ENCODE measurements around the gene THADA.

THADA gene

DNA sequence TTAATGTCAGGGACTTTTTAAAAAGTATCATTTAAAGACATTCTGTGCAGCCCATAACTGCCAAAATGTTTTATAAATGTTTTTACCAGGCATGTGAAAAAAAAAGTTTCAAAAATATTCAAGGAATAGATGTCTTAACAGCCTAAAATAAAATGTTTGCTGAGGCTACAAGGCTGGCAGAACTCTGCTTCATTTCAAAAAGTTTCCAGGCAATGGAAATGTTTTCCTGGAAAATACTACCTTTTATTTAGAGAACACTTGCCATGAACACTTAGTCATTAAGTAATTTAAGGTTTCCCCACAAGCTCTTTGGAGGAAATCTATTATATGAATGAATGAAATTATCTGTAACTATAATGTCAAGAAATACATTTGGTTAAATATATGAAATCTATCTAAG, 68.8 kb downstream of the THADA start:
- TF ChIP-seq, protein P1, sequence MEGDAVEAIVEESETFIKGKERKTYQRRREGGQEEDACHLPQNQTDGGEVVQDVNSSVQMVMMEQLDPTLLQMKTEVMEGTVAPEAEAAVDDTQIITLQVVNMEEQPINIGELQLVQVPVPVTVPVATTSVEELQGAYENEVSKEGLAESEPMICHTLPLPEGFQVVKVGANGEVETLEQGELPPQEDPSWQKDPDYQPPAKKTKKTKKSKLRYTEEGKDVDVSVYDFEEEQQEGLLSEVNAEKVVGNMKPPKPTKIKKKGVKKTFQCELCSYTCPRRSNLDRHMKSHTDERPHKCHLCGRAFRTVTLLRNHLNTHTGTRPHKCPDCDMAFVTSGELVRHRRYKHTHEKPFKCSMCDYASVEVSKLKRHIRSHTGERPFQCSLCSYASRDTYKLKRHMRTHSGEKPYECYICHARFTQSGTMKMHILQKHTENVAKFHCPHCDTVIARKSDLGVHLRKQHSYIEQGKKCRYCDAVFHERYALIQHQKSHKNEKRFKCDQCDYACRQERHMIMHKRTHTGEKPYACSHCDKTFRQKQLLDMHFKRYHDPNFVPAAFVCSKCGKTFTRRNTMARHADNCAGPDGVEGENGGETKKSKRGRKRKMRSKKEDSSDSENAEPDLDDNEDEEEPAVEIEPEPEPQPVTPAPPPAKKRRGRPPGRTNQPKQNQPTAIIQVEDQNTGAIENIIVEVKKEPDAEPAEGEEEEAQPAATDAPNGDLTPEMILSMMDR (conservative IDR thresholded peaks at IDR 0.05; ENCODE audit: control insufficient read depth, insufficient read depth, low read depth, low read length): no peak
- no peak overlapping the region for H3K4me3 ChIP-seq (ENCODE audit: control insufficient read depth, low read depth, low read length)
- DNase-seq (ENCODE audit: low read depth): no peak

GRCh38 chr2:43525506-43525905, 70.3 kb downstream of the THADA start:
- TF ChIP-seq, protein P1 (conservative IDR thresholded peaks at IDR 0.05; ENCODE audit: control insufficient read depth, insufficient read depth, low read depth, low read length): no peak
- no peak for DNase-seq (ENCODE audit: low read depth)
- no peak overlapping the region for H3K4me3 ChIP-seq (ENCODE audit: control insufficient read depth, low read depth, low read length)

DNA sequence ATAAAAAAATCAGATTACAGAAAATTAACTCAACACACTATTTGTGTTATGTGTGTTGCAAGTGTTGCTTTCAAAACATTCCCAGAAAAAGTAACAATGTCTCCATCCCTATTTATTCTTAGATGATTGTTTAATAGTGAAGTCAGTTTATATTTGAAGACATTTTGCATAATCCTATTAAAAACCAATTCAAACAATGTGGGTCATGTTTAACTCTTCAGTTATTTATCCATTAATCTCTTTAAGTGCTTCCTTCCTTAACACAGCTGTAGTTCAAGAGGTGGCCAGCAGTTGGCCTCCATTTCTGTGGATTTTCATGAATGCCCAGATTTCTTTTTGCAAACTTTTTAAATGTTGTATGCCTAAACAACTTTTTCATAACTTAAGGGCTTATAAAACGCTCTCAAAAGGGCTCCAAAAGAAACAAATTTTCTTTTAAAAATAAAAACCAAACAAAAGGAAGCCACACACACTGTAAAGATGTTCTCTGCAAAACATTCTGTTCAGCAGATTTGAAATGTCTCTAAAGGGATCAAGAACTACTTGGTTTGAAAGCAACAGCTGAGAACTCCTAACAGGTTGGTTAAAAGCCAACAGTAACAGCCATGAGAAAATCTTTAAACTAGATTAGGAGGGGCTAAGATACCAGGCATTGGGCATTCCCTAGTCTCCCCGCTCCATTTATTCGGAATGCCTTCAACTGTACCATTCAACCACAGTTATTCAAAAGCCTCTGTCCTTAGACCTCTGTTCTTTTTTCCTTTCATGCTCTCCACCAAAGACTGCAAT, 71.5 kb downstream of the THADA start:
- H3K4me3 ChIP-seq (ENCODE audit: control insufficient read depth, low read depth, low read length): no peak overlapping the region
- peak; percentile 29 for DNase-seq (ENCODE audit: low read depth)
- TF ChIP-seq, protein P1 (conservative IDR thresholded peaks at IDR 0.05; ENCODE audit: control insufficient read depth, insufficient read depth, low read depth, low read length): peak; percentile 42

GRCh38 chr2:43522177-43522576, 73.7 kb downstream of the THADA start:
- DNase-seq (ENCODE audit: low read depth): no peak
- TF ChIP-seq, protein P1 (conservative IDR thresholded peaks at IDR 0.05; ENCODE audit: control insufficient read depth, insufficient read depth, low read depth, low read length): no peak
- no peak overlapping the region for H3K4me3 ChIP-seq (ENCODE audit: control insufficient read depth, low read depth, low read length)

- no peak for DNase-seq (ENCODE audit: low read depth)
- H3K4me3 ChIP-seq (ENCODE audit: control insufficient read depth, low read depth, low read length): no peak overlapping the region
- TF ChIP-seq, protein P1 (conservative IDR thresholded peaks at IDR 0.05; ENCODE audit: control insufficient read depth, insufficient read depth, low read depth, low read length): no peak
Measured at GRCh38 chr2:43521568-43521967, 74.3 kb downstream of the THADA start.

DNA sequence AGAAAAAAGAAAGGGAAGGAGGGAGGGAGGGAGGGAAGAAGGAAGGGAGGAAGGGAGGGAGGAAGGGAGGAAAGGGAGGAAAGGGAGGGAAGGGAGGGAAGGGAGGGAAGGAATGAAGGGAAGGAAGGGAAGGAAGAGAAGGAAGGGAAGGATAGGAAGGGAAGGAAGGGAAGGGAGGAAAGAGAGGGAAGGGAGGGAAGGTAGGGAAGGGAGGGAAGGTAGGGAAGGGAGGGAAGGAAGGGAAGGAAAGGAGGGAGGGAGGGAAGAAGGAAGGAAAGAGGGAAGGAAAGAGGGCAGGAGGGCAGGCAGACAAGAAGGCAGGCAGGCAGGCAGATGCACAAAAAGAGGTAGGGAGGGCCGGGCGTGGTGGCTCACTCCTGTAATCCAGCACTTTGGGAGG, 74.9 kb downstream of the THADA start:
- TF ChIP-seq, protein P1 (conservative IDR thresholded peaks at IDR 0.05; ENCODE audit: control insufficient read depth, insufficient read depth, low read depth, low read length): no peak
- H3K4me3 ChIP-seq (ENCODE audit: control insufficient read depth, low read depth, low read length): no peak overlapping the region
- no peak for DNase-seq (ENCODE audit: low read depth)

Data from fibroblast of mammary gland (primary cell).